Transverse colon (tissue), 4 donors: ENCODE data around the gene LRG1. TPM values are rescaled to one million over a fixed set of nuclear protein-coding genes. Genes with fewer than 3 reads are reported as not detected.
A peak's percentile ranks its signal among the peaks of the same experiment; 100 is the strongest.
"Not testable (repeated sequence)": the region's sequence is repeated elsewhere in the genome, so short reads cannot be mapped to it uniquely, and the experiment has no call there.

ENCODE experiments used
- DNase-seq: peaks from one replicate; pipeline ENCODE4 v3.0.0-alpha.2; 2019
- H3K27ac ChIP-seq, 4 donors: fragments of 200-600 bp; sonication (generic); 2 replicates each; pipeline ENCODE4 v1.5.1; 2016 to 2018; ENCODE audit warnings: inconsistent platforms in 4 of 4
- H3K27me3 ChIP-seq: fragments of 200-600 bp; sonication (generic); 2 replicates; pipeline ENCODE4 v1.5.1; 2017; ENCODE audit warnings: inconsistent platforms
- H3K36me3 ChIP-seq, 4 donors: fragments of 200-600 bp; sonication (generic); 2 replicates each; pipeline ENCODE4 v1.5.1; 2017 to 2019; ENCODE audit warnings: inconsistent platforms in 4 of 4
- H3K4me1 ChIP-seq, 4 donors: fragments of 200-600 bp; sonication (generic); 2 replicates each; pipeline ENCODE4 v1.5.1; 2017 to 2020; ENCODE audit warnings: inconsistent platforms in 4 of 4
- H3K4me3 ChIP-seq, 4 donors: fragments of 200-600 bp; sonication (generic); 1 replicate in 1 of 4; 2 replicates in 3 of 4; pipeline versions ENCODE4 v1.5.1 to v1.6.1; 2017 to 2019; ENCODE audit warnings: inconsistent platforms in 4 of 4
- H3K9me3 ChIP-seq, 2 donors: fragments of 200-600 bp; sonication (generic); 2 replicates each; pipeline ENCODE4 v1.5.1; 2017 to 2019; ENCODE audit warnings: inconsistent platforms in 2 of 2
- CTCF ChIP-seq, 5 experiments: fragments of 200-600 bp in 3 of 5; fragments of 450-650 bp in 2 of 5; sonication (generic) in 3 of 5; IDR thresholded peaks; 1 replicate in 2 of 5; 2 replicates in 3 of 5; pipeline ENCODE4 v1.5.1; 2016 to 2017; ENCODE audit warnings: antibody characterized with exemption in 5 of 5, inconsistent platforms in 3 of 5, mild to moderate bottlenecking in 2 of 5, moderate library complexity in 1 of 5
- EP300 ChIP-seq: sonication (generic); formaldehyde crosslinking; IDR thresholded peaks from one replicate; pipeline ENCODE4 v1.6.1; 2017; ENCODE audit warnings: antibody characterized with exemption, low read depth
- POLR2A ChIP-seq: fragments of 450-650 bp; IDR thresholded peaks from one replicate; pipeline ENCODE4 v1.6.1; 2016; ENCODE audit warnings: antibody characterized with exemption, mild to moderate bottlenecking, moderate library complexity
- POLR2AphosphoS5 ChIP-seq, 3 donors: sonication (generic); formaldehyde crosslinking; IDR thresholded peaks; one replicate each; pipeline ENCODE4 v1.6.1; 2016; ENCODE audit warnings: antibody characterized with exemption in 3 of 3
- WGBS, 2 donors: methylation state at CpG; one replicate each; pipeline ENCODE4 v1.1.5; 2018; ENCODE audit warnings: low coverage in 1 of 2; 5-methylcytosine and 5-hydroxymethylcytosine counted together
- in situ Hi-C, 4 donors: fragments of 200-750 bp; cut with MboI; loops; one replicate each; pipeline versions ENCODE4 v1.15.0 to v1.15.1; 2017; ENCODE audit warnings: low sequenced_read_pairs in 3 of 4, low pct_ligation_motif_present in 1 of 4, low pct_unique_long_range_greater_than_20kb in 1 of 4
- intact Hi-C: fragments of 100-400 bp; cut with DNase I; formaldehyde crosslinking; loops from one replicate; pipeline ENCODE4 v1.15.1; 2023; ENCODE audit warnings: low total_unique reads
- total RNA-seq, 4 donors: library from RNA; depleted of rRNA; stranded (reverse); fragments of >200 nt; gene quantifications; one replicate each; pipeline ENCODE4 v1.1.0, GENCODE V29; 2016

LRG1 gene
- total RNA-seq, 4 donors from 2014 or later: 1.9 to 18.1 (median 14.4) TPM

GRCh38 chr19:4547303-4548237 is 7.7 kb upstream of the LRG1 start:
- DNase-seq: no peak
- intact Hi-C loops (loop anchor here (1.0 kb wide), 1 partner anchor 44 kb away; no protein-coding TSS in a partner anchor), in situ Hi-C loops (no loop called here)
- no peak for TF ChIP-seq POLR2AphosphoS5 (IDR thresholded peaks at IDR 0.05)
- no peak for TF ChIP-seq EP300
- no peak for TF ChIP-seq POLR2A
- peak in 2 of 5 experiments; percentile 16 to 27 for TF ChIP-seq CTCF (IDR thresholded peaks at IDR 0.05)
- no peaks in the 10 kb centered on the region for H3K4me1 ChIP-seq
- no peak overlapping the region for H3K4me3 ChIP-seq
- H3K27ac ChIP-seq: no peak overlapping the region
- no peaks in the 10 kb centered on the region for H3K36me3 ChIP-seq
- H3K27me3 ChIP-seq: peaks cover 12% of the 10 kb centered on the region
- WGBS, 2 donors: 62% methylated on average over 31 of the region's 32 CpGs; no CpG with 5 or more reads in 1 of the 2 donors
- H3K9me3 ChIP-seq: no peaks in the 10 kb centered on the region

GRCh38 chr19:4543842-4544647 is 4.2 kb upstream of the LRG1 start:
- Histone ChIP-seq H3K4me3 (no peak overlapping the region), H3K9me3 (no peaks in the 10 kb centered on the region), H3K27me3 (peaks cover 4% of the 10 kb centered on the region), H3K4me1 (no peaks in the 10 kb centered on the region), H3K27ac (no peak overlapping the region), H3K36me3 (no peaks in the 10 kb centered on the region)
- in situ Hi-C loops: no loop called here
- DNase-seq: no peak
- intact Hi-C loops: no loop called here
- WGBS, 2 donors: 94 to 100% methylated on average over 1 to 72 of the region's 87 CpGs
- TF ChIP-seq POLR2A (no peak), EP300 (no peak), POLR2AphosphoS5 (IDR thresholded peaks at IDR 0.05) (no peak), CTCF (IDR thresholded peaks at IDR 0.05) (no peak)

- Histone ChIP-seq H3K4me3 (peak overlapping the region in 1 of 4 donors; percentile 1), H3K36me3 (no peaks in the 10 kb centered on the region), H3K9me3 (no peaks in the 10 kb centered on the region), H3K27me3 (peaks cover 4% of the 10 kb centered on the region), H3K4me1 (no peaks in the 10 kb centered on the region), H3K27ac (no peak overlapping the region)
- no peak for TF ChIP-seq CTCF (IDR thresholded peaks at IDR 0.05)
- no peak for TF ChIP-seq POLR2AphosphoS5 (IDR thresholded peaks at IDR 0.05)
- TF ChIP-seq POLR2A: no peak
- TF ChIP-seq EP300: no peak
- no peak for DNase-seq
- 75% methylated on average over 51 of the region's 77 CpGs; no CpG with 5 or more reads in 1 of the 2 donors for WGBS, 2 donors
- intact Hi-C loops: no loop called here
- in situ Hi-C loops: no loop called here
These were observed 3.3 kb upstream of the LRG1 start for GRCh38 chr19:4542896-4543841.

- H3K9me3 ChIP-seq, H3K27me3 ChIP-seq, intact Hi-C loops, H3K4me1 ChIP-seq, H3K27ac ChIP-seq, DNase-seq, H3K4me3 ChIP-seq, in situ Hi-C loops, H3K36me3 ChIP-seq: not testable (repeated sequence)
- WGBS, 2 donors: 92 to 96% methylated on average over 4 to 12 of the region's 12 CpGs
These were observed 1.9 kb upstream of the LRG1 start for GRCh38 chr19:4541806-4542145.
